HL-60 (cell line): Measurements from ENCODE around the gene ZNF501.

Experiments
- DNase-seq, 2 experiments: peaks; one replicate each; pipeline ENCODE4 v3.0.0-alpha.2; 2010 to 2020; ENCODE audit warnings: low read depth in 1 of 2, low spot score in 1 of 2
- H3K27ac ChIP-seq: fragments of 250-450 bp; sonication (Bioruptor Pico); replicated peaks from 2 replicates; pipeline ENCODE4 v1.5.1; 2020; ENCODE audit warnings: mild to moderate bottlenecking, moderate library complexity
- H3K27me3 ChIP-seq: fragments of 250-450 bp; sonication (Bioruptor Pico); 2 replicates; pipeline ENCODE4 v1.5.1; 2021; ENCODE audit warnings: mild to moderate bottlenecking, moderate library complexity; ENCODE audit not compliant: insufficient read depth, poor library complexity, severe bottlenecking
- H3K4me3 ChIP-seq: replicated peaks from 2 replicates; pipeline ENCODE4 v1.5.1; 2011; ENCODE audit warnings: mild to moderate bottlenecking, control low read depth, low read length; ENCODE audit not compliant: insufficient read depth
- CTCF ChIP-seq: IDR thresholded peaks from one replicate; pipeline ENCODE4 v1.5.1; 2011; ENCODE audit warnings: low read length, control low read depth, inconsistent platforms; ENCODE audit not compliant: insufficient read depth
- GABPA ChIP-seq: IDR thresholded peaks from 2 replicates; pipeline ENCODE4 v1.6.1; 2012; ENCODE audit warnings: low read depth
- POLR2AphosphoS5 ChIP-seq: IDR thresholded peaks from 2 replicates; pipeline ENCODE4 v1.6.1; 2012; ENCODE audit warnings: low read depth
- REST ChIP-seq: IDR thresholded peaks from 2 replicates; pipeline ENCODE4 v1.6.1; 2012; ENCODE audit warnings: low read depth; ENCODE audit not compliant: insufficient replicate concordance
- SPI1 ChIP-seq: IDR thresholded peaks from 2 replicates; pipeline ENCODE4 v1.6.1; 2012; ENCODE audit warnings: low read depth, mild to moderate bottlenecking, borderline replicate concordance

The ZNF501 gene

GRCh38 chr3:44721231-44722102, 8.0 kb upstream of the ZNF501 start:
- TF ChIP-seq SPI1 (no peak), CTCF (no peak), REST (no peak), POLR2AphosphoS5 (no peak), GABPA (no peak)
- DNase-seq, result no peak
- Histone ChIP-seq H3K4me3 (no peak overlapping the region), H3K27ac (no peak overlapping the region), H3K27me3 (no peaks in the 10 kb centered on the region)

- no peak for DNase-seq
These were observed 7.4 kb upstream of the ZNF501 start for GRCh38 chr3:44722103-44722401.

GRCh38 chr3:44734646-44735168, 5.3 kb downstream of the ZNF501 start:
- TF ChIP-seq GABPA (no peak), SPI1 (no peak), REST (no peak), POLR2AphosphoS5 (no peak), CTCF (no peak)
- no peak overlapping the region for H3K27ac ChIP-seq
- H3K27me3 ChIP-seq, result no peaks in the 10 kb centered on the region
- H3K4me3 ChIP-seq, result no peak overlapping the region
- DNase-seq, result no peak

More at GRCh38 chr3:44722103-44722401, 7.4 kb upstream of the ZNF501 start:
- H3K4me3 ChIP-seq, result no peak overlapping the region
- TF ChIP-seq POLR2AphosphoS5, result peak; percentile 21; the same call in 1 of the 2 replicates
- TF ChIP-seq REST, result no peak
- no peaks in the 10 kb centered on the region for H3K27me3 ChIP-seq
- no peak overlapping the region for H3K27ac ChIP-seq
